GM19395 (cell line): ENCODE results near the gene ZNF689.

ENCODE experiments used
- ATAC-seq: cut with Tn5 transposase; IDR thresholded peaks from one replicate; pipeline ENCODE4 v1.9.1; 2021; ENCODE audit warnings: mild to moderate bottlenecking, moderate library complexity; ENCODE audit not compliant: unreplicated experiment

Gene ZNF689

DNA sequence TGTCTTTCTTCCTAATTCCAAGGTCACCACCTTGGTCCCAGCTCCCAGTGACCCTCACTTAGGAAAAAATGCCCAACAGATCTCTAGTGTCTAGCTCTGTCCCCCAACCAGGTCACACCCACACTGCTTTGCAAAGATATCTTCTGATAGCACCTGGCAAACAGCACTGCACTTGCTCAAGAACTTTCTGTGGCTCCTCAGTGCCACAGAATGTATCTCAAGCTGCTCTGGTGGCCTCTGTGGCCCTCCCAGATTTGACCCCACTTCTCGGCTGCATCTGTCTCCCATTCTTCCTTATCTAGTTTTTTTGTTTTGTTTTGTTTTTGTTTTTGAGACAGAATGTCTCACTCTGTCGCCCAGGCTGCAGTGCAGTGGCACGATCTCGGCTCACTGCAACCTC lies 43.7 kb downstream of the ZNF689 start:
- ATAC-seq = no peak

DNA sequence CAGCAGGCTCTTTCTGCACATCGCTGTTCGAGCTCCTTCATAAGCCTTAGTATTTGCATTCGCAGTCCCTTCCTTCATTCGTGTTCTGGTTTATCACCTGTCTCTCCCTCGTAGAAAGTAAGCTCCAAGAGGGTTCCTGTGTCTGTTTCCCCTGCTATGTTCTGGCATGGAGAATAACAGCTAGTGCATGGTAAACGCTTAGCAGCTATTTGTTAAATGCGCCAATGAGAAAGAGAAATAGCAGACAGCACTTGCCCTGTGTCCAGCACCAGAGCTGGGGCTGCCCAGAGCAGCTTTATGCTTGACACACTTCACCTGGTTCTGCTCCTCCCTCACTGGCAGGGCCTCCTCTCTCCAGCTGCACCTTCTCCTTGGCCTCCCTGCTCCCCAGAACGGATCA lies 44.2 kb downstream of the ZNF689 start:
- ATAC-seq = no peak

DNA sequence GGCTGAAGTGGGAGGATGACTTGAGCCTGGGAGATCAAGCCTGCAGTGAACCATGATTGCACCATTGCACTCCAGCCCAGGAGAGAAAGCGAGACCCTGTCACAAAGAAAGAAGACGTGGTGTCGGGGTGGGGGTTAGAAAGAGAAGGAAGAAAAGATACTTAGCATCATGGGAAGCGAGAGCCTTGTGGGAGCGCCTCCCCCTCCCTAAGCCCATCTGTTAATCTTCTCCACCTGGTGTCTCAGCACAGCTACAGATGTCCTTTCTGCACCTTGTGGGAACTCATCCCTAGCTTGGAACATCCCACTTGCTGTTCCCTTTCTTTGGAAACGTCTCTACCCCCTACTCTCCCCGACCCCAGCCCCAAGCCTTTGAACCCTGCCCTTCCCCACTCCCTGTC lies 44.7 kb downstream of the ZNF689 start:
- ATAC-seq = no peak

DNA sequence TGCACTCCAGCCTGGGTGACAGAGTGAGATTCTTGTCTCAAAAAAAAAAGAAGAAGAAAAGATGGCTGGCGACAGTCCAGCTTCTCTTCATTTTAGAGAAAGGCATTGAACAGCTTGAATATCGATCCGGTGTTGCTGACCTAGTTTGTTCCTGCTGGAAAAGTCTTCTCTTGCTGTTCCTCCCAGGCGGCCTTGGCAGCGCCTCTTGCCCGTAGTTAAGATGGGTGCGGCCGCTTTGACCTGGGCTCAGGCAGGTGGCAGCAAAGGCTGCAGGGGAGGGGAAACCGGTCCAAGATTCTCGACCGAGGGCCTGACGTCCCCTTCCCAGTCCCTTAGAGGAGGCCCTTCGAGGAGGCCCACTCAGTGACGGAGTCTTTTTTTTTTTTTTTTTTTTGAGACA lies 48.2 kb downstream of the ZNF689 start:
- no peak for ATAC-seq

DNA sequence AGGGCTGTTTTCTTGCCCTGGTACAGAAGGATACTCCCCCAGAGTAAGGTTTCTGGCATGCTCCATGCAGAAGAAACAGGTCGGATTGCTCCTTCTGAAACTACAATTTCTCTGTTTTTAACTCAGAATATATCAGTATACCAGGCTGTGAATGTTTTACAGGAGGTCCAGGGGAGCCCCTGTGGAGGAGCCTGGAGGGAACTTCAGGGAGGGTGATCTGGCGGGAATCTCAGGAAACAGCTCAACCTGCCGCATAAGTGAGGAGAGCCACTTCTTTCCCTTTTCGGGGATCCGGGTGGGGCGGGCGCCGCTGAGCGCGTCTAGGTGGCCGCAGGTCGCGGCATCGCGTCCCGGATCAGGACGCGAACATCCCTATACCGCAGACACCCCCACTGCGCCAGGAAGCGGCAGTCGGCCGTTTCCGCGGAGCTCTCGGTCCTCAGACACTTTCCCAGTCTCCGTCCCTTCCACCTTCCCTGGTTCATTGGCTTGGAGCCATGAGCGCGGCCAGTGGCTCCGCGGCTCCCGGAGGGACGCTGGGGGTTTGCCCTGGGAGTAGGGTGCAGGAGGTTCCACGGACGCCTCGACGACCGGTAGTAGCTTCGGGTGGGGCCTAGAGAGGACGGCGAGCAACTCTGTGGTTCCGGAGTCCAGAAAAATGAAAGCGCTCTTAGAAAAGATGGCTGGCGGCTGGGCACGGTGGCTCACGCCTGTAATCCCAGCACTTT lies 48.9 kb downstream of the ZNF689 start:
- no peak for ATAC-seq

DNA sequence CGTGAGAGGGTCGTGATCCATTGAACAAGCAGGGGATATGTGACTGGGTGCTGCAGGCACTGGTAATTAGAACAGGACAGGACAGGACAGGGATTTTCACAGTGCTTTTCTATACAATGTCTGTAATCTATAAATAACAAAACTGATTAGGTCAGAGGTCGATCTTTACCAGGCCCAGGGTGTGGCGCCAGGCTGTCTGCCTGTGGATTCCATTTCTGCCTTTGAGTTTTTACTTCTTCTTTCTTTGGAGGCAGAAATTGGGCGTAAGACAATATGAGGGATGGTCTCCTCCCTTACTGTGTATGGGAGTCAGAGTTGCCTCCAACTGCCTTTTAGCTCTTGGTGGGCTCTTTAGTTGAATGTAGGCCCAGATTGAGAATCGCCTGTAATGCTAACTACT lies 50.5 kb downstream of the ZNF689 start:
- ATAC-seq = no peak

DNA sequence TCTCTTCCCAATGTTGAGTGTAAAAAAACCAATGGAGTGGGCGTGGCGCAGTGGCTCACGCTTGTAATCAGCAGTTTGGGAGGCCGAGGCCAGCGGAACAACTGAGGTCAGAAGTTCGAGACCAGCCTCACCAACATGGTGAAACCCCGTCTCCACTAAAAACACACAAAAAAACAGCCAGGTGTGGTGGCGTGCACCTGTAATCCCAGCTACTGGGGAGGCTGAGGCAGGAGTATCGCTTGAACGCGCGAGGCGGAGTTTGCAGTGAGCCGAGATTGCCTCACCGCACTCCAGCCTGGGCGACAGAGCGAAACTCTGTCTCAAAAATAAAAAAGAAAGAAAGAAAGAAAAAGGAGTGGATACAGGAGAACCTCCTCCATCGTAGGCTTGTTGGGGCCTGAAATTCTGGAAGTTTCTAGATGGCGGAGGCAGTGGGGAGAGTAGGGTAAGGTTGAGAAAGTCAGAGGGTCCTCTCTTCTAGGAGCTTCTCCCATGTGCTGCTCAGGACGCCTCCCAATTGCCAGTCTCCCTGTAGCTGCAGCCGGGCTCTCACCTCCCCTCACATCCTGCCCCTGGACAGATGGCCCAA lies 51.3 kb downstream of the ZNF689 start:
- ATAC-seq = no peak

DNA sequence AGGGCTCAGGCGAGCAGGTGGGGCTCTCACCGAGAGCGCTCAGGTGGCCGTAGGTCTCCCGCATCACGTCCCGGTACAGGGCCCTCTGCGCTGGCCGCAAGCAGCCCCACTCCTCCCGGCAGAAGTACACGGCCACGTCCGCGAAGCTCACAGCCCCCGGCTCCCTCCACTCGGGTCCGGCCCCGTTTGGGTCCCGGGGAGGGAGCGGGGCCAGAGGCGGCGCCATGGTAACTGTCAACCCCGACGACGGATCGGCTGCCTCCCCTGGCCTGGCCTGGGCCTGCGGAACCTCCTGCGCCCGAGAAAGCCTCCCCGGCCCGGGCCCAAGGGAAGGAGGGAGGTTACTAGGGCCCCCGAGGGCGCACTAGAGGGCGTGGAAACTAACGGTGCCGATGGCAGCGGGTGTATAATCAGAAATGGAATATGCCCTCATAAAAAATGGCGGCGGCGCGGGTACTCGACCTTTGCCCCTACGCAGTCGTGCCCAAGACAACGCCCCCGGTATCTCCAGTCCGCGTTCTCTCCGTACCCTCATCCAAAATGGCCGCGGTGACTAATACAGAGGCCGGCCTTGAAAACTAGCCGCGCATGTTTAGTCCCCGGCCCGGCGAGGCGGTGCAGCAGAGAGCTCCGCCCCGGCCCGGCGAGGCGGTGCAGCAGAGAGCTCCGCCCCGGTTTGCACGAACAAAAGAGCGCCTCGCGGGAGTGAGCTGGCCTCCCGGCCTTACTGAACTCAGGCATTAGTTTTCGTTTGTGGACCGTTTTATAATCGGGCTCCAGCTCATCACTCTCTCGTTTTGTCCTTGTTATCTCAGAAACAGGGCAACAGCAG lies 52.0 kb downstream of the ZNF689 start, which contains the start of gene ZNF764:
TSS of gene ZNF764 (minus strand) at position 418 of the 832 bp plus-strand sequence. CDS start at position 226, 192 bp downstream.
- ATAC-seq = peak; percentile 91

DNA sequence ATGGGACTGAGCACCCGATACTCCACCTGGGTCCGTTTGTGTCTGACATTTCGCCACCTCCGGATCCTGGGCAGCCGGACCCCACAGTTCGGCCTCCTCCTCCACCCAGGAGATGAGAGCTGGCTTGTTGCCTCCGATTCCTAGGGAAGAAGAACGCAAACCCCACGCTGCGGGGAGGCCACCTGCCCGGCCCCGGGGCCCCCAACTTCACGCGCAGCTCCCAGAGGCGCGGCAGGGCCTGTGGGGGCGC lies 52.6 kb downstream of the ZNF689 start:
- peak; percentile 12 for ATAC-seq

DNA sequence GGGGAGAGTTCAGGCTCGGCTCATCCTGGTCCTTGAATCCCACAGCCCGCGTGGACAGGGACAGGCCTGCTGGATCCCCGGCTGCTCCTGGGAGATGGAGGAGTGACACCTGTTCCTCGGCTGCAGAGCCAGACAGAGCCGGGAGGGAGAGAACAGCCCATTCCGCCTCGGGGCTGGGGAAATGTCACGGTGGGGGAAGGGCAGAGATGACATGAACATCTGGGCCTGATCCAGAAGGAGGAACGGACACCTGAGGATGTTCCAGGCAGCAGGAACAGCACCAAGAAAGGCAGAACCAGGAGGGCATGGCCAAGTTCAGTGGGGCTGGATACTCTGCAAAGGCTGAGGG lies 54.1 kb downstream of the ZNF689 start:
- ATAC-seq = no peak

DNA sequence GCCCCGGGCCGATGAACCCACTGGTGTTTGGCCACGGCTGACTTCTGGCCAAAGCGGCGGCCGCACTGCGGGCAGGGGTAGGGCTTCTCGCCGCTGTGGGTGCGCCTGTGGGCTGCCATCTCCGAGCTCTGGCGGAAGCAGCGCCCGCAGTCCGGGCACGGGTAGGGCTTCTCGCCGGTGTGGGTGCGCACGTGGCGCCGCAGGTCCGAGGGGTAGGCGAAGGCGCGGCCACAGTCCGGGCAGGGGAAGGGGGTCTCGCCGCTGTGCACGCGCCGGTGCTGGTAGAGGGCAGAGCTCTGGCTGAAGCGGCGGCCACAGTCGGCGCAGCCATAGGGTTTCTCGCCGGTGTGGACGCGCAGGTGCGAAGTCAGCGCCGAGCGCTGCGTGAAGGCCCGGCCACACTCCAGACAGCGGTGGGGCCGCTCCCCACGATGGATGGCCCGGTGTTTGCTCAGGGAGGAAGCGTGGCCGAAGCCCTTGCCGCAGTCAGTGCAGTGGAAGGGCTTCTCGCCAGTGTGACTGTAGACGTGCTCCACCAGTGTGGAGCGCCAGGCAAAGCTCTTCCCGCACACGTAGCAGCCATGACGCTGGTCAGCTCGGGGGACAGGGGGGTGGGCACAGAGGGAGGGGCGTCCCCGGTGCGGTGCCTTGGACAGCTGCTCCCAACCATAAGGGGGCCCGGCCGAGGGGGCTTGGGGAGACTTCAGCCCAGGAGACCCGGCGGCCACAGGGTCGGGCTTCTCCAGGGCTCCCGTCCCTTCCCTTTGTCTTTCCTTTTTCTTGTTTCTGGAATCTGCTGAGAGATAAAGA lies 54.7 kb downstream of the ZNF689 start:
- no peak for ATAC-seq

DNA sequence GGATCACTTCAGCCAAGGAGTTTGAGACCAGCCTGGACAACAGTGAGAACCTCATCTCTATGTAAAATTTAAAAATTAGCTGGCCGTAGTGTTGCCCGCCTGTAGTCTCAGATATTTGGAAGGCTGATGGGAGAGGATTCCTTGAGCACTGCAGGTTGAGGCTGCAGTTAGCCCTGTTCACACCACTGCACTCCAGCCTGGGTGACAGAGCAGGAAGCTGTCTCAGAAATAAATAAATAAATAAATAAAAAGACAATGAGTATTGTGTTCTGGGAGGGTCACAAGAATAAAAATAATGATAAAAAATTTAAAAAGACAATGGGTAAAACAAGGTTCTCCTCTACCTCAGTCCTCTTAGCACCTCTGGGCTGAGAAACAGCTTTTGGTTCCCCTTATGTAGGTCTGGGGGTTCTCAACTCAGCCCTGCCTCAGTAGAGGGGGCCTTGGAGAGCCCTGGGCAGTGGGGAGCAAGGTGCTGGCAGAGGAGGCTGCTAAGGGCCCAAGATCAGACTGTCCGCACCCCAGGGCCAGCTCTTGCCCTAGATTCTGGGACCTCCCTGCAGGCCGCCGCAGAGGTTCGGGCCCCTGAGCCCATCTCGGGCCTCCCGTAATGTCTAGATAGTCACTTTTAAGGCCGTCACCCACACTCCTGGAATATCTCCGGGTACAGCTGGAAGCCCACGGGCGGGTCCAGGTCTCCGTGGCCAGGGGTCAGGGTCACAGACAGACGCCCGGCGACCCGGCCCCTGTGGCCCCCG lies 55.5 kb downstream of the ZNF689 start:
- no peak for ATAC-seq

DNA sequence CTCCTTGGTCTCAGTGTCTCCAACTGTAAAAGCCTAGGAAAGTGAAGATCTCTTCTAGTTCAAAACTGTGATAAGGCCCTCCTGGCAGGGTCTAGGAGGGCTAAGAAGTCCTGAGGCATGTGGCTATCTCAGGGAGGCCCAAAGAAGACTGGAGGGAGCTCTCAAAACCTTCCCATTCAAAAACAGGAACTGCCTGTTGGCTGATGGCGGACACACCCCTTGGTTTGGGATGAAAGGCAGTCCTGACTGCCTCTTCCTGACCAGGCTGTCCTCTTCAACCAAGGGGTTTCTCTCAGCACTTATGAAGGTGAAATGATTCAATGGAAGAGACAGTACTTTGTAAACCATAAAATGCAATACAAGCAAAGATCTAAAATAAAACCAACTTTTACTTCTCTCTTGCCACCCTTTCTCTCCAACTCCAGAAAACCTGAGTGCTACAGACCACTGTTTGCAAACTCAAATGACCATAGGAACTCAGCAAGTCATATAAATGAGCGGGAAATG lies 56.7 kb downstream of the ZNF689 start:
- ATAC-seq = no peak

DNA sequence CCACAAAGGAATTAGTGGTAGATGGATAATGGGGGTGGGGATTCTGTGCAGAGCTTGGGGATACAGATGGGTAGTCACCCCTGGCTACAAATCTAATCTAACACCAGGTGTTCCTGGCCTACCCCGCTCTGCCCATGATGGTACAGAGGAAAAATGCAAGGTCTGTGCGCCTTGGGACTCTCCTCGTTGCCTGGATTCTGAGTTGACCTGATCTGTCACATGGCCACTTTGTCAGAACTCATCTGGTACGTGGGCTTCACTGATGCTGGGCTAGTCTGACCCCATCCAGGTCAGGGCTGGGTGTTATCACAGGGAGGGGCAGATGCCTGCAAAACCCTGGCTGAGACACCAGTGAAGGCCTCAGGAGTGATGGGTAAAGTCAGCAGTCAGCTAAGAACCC lies 57.2 kb downstream of the ZNF689 start:
- ATAC-seq = no peak
